ENCODE measurements around the gene S100A2.

DNA sequence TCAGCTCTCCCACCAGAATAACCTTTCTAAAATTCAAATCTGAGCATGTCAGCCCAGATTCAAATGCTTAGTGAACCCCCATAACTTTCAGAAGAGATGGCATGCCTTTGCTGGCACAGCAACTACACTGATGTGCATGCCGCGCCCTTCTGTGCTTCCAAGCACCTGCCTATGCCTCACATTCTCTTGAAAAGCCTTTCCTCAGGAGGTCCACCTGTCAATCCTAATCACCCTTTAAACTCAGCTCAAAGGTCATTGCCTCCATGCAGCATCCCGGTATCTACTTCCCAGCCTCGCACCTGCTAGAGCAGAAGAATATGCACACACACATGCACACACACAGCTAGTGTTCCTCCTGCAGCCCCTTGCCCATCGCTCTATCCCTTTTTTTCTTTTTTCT is 5.2 kb upstream of the S100A2 start:
- TF ChIP-seq CTCF (conservative IDR thresholded peaks at IDR 0.05; ENCODE audit: low read depth, low read length) = no peak
- no peak for TF ChIP-seq EZH2 (IDR thresholded peaks at IDR 0.05; ENCODE audit: low read length, unreplicated experiment)
- TF ChIP-seq EZH2phosphoT487 (IDR thresholded peaks at IDR 0.05; ENCODE audit: borderline replicate concordance, low read length) = no peak
